Cardiac fibroblast (primary cell): Measurements from ENCODE around the gene BMP7.
"Not testable (repeated sequence)": the region's sequence is repeated elsewhere in the genome, so short reads cannot be mapped to it uniquely, and the experiment has no call there.

ENCODE experiments used
- DNase-seq, 2 donors: peaks; one replicate each; pipeline versions ENCODE4 v3.0.0 to v3.0.0-alpha.2; 2010; ENCODE audit warnings: low read depth in 2 of 2
- H3K4me3 ChIP-seq, 2 donors: replicated peaks in 1 of 2; 1 replicate in 1 of 2; 2 replicates in 1 of 2; pipeline ENCODE4 v1.5.1; 2011; ENCODE audit warnings: low read depth in 2 of 2, low read length in 2 of 2, mild to moderate bottlenecking in 2 of 2, moderate library complexity in 1 of 2
- CTCF ChIP-seq: IDR thresholded peaks from one replicate; pipeline ENCODE4 v1.5.1; 2011; ENCODE audit warnings: low read depth, mild to moderate bottlenecking, low read length, inconsistent platforms

The BMP7 gene

GRCh38 chr20:57195023-57195422, 71.4 kb downstream of the BMP7 start:
- DNase-seq = no peak
- no peak overlapping the region for H3K4me3 ChIP-seq
- no peak for TF ChIP-seq CTCF

GRCh38 chr20:57194154-57194553, 72.3 kb downstream of the BMP7 start:
- DNase-seq = no peak
- no peak for TF ChIP-seq CTCF
- no peak overlapping the region for H3K4me3 ChIP-seq

- no peak for TF ChIP-seq CTCF
- DNase-seq = no peak
- H3K4me3 ChIP-seq = no peak overlapping the region
These were observed 73.3 kb downstream of the BMP7 start for GRCh38 chr20:57193094-57193493.

GRCh38 chr20:57192311-57192710, 74.1 kb downstream of the BMP7 start:
- no peak overlapping the region for H3K4me3 ChIP-seq
- no peak for TF ChIP-seq CTCF
- DNase-seq = no peak

GRCh38 chr20:57191265-57191638, 75.2 kb downstream of the BMP7 start:
- H3K4me3 ChIP-seq, DNase-seq: not testable (repeated sequence)

- H3K4me3 ChIP-seq = no peak overlapping the region
- TF ChIP-seq CTCF = no peak
- DNase-seq = peak in 1 of 2 donors; percentile 5
These were observed 75.7 kb downstream of the BMP7 start for GRCh38 chr20:57190536-57191264.

- TF ChIP-seq CTCF = no peak
- no peak for DNase-seq
- H3K4me3 ChIP-seq = no peak overlapping the region
These were observed 76.7 kb downstream of the BMP7 start for GRCh38 chr20:57189713-57190112.
